Cardiac septum (tissue), 1 donor: ENCODE data around the gene GATAD2B. TPM values are rescaled to one million over a fixed set of nuclear protein-coding genes. Genes with fewer than 3 reads are reported as not detected.
A peak's percentile ranks its signal among the peaks of the same experiment; 100 is the strongest.

Experiments
- DNase-seq: peaks from one replicate; pipeline ENCODE4 v3.0.0-alpha.2; 2020; ENCODE audit warnings: low spot score
- intact Hi-C: fragments of 100-400 bp; cut with DNase I; formaldehyde crosslinking; loops from one replicate; pipeline ENCODE4 v1.14.0; 2022
- total RNA-seq: library from RNA; stranded (reverse); fragmentation: NEBNext Ultra II Directional; extraction: Animal tissue kit (Norgen Biotek cat#: 25700); gene quantifications from one replicate; pipeline ENCODE4 v1.2.1, GENCODE V29; 2021
- donor health status: DM: no; HTN: no; CAD: no.

GATAD2B gene
- total RNA-seq, 1 donor from 2014 or later = 45.7 TPM

GRCh38 chr1:153954826-153955225, 32.1 kb upstream of the GATAD2B start:
- intact Hi-C loops = no loop called here
- no peak for DNase-seq

- intact Hi-C loops = no loop called here
- DNase-seq = no peak
Observed at GRCh38 chr1:153953859-153954365, 31.1 kb upstream of the GATAD2B start.

GRCh38 chr1:153951801-153952200, 29.0 kb upstream of the GATAD2B start:
- intact Hi-C loops = no loop called here
- DNase-seq = no peak

GRCh38 chr1:153951183-153951582, 28.4 kb upstream of the GATAD2B start:
- intact Hi-C loops = no loop called here
- no peak for DNase-seq

- intact Hi-C loops = loop anchor here (2.0 to 5.0 kb wide), 3 partner anchors 41 to 150 kb away; partner anchors contain the start of gene RAB13
- peak; percentile 93 for DNase-seq
Observed at GRCh38 chr1:153946622-153947241, 24.0 kb upstream of the GATAD2B start, which contains the start of gene DENND4B. Gene DENND4B, minus strand, starts transcription at chr1:153946718. Its CDS starts 2,344 bp downstream, at chr1:153944374.

GRCh38 chr1:153945795-153946621, 23.2 kb upstream of the GATAD2B start:
- intact Hi-C loops = loop anchor here (2.0 to 5.0 kb wide), 4 partner anchors 13 to 149 kb away; partner anchors contain the start of genes CRTC2 and RAB13
- peak; percentile 96 for DNase-seq

GRCh38 chr1:153945131-153945794, 22.5 kb upstream of the GATAD2B start:
- DNase-seq = peak; percentile 83
- intact Hi-C loops = loop anchor here (2.0 to 5.0 kb wide), 2 partner anchors 14 to 42 kb away; partner anchors contain the start of genes CRTC2 and RAB13

GRCh38 chr1:153944827-153945117, 22.0 kb upstream of the GATAD2B start:
- no peak for DNase-seq
- intact Hi-C loops = loop anchor here (2.0 to 5.0 kb wide), 2 partner anchors 14 to 43 kb away; partner anchors contain the start of genes CRTC2 and RAB13

GRCh38 chr1:153944005-153944826, 21.4 kb upstream of the GATAD2B start:
- intact Hi-C loops = loop anchor here (2.0 kb wide), 1 partner anchor 15 kb away; the partner anchor contains the start of gene CRTC2

GRCh38 chr1:153942766-153943549, 20.2 kb upstream of the GATAD2B start:
- intact Hi-C loops = no loop called here
- DNase-seq = no peak

More at GRCh38 chr1:153944005-153944826, 21.4 kb upstream of the GATAD2B start:
- DNase-seq = no peak

GRCh38 chr1:153941826-153942725, 19.3 kb upstream of the GATAD2B start:
- DNase-seq = no peak
- intact Hi-C loops = no loop called here

GRCh38 chr1:153940756-153941155, 18.0 kb upstream of the GATAD2B start:
- DNase-seq = no peak
- intact Hi-C loops = no loop called here

- DNase-seq = no peak
- intact Hi-C loops = no loop called here
Observed at GRCh38 chr1:153939476-153939875, 16.7 kb upstream of the GATAD2B start.

GRCh38 chr1:153938996-153939395, 16.2 kb upstream of the GATAD2B start:
- DNase-seq = no peak
- intact Hi-C loops = no loop called here

- intact Hi-C loops = no loop called here
- DNase-seq = no peak
Observed at GRCh38 chr1:153937331-153937730, 14.6 kb upstream of the GATAD2B start.

- DNase-seq = no peak
- intact Hi-C loops = no loop called here
Observed at GRCh38 chr1:153936011-153936802, 13.4 kb upstream of the GATAD2B start.

- intact Hi-C loops = no loop called here
- peak; percentile 19 for DNase-seq
Observed at GRCh38 chr1:153934746-153935145, 12.0 kb upstream of the GATAD2B start.
